Ascending aorta (tissue), 2 donors: Measurements from ENCODE around the gene FYB2. TPM values are rescaled to one million over a fixed set of nuclear protein-coding genes. Genes with fewer than 3 reads are reported as not detected.

ENCODE experiments used
- DNase-seq, 2 donors: peaks; one replicate each; pipeline ENCODE4 v3.0.0-alpha.2; 2019; ENCODE audit warnings: low spot score in 2 of 2
- H3K27ac ChIP-seq, 2 donors: fragments of 200-600 bp; sonication (generic); one replicate each; pipeline ENCODE4 v1.5.1; 2016 to 2017; ENCODE audit warnings: mild to moderate bottlenecking in 1 of 2
- H3K27me3 ChIP-seq: fragments of 200-600 bp; sonication (generic); one replicate; pipeline ENCODE4 v1.5.1; 2017
- H3K36me3 ChIP-seq, 2 donors: fragments of 200-600 bp; sonication (generic); one replicate each; pipeline ENCODE4 v1.5.1; 2016
- H3K4me1 ChIP-seq, 2 donors: fragments of 200-600 bp; sonication (generic); one replicate each; pipeline ENCODE4 v1.5.1; 2016 to 2017; ENCODE audit warnings: mild to moderate bottlenecking in 1 of 2
- H3K4me3 ChIP-seq, 2 donors: fragments of 200-600 bp; sonication (generic); one replicate each; pipeline ENCODE4 v1.5.1; 2016 to 2017; ENCODE audit warnings: mild to moderate bottlenecking in 1 of 2
- H3K9me3 ChIP-seq, 2 donors: fragments of 200-600 bp; sonication (generic); one replicate each; pipeline ENCODE4 v1.5.1; 2016
- CTCF ChIP-seq, 3 experiments: fragments of 200-600 bp in 2 of 3; fragments of 450-650 bp in 1 of 3; sonication (generic) in 2 of 3; IDR thresholded peaks; one replicate each; pipeline ENCODE4 v1.5.1; 2016 to 2019; ENCODE audit warnings: antibody characterized with exemption in 3 of 3, mild to moderate bottlenecking in 1 of 3, moderate library complexity in 1 of 3
- intact Hi-C: fragments of 100-400 bp; cut with DNase I; formaldehyde crosslinking; loops from one replicate; pipeline ENCODE4 v1.15.1; 2023
- total RNA-seq: library from RNA; depleted of rRNA; stranded (reverse); fragments of >200 nt; gene quantifications from one replicate; pipeline ENCODE4 v1.1.0, GENCODE V29; 2016

FYB2 gene
- total RNA-seq, 1 donor from 2014 or later, result not detected

DNA sequence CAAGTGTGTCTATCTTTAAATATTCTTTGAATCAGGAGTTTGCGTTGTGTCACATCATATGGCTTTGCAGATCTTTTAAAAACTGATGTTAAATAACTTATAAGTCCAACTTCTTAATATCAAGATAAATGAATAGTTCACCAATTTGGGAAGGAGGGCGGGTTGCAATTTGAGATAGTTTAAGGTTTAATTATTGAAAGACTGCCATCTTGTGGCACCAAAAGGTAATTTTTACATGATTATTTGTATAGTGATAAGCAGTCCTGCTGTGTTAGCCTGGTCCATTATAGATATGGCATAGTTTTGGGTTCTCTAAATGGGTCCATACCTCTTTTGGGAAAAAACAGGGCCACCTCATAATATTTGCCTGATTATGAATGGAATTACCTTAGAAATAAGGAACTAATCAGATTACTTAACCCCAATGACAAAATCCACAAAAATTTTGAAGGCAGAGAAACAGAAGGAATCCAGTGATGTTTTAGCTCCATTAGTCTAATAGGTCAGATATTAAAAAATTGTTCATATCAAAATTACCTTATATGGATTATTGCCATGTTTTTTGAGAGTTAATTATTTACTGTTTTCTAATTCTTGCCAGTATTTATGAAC is 109.8 kb downstream of the FYB2 start:
- intact Hi-C loops, result loop anchor here (1.0 kb wide), 1 partner anchor 1425 kb away; no protein-coding TSS in a partner anchor
- peak; percentile 26 to 56 (median 45) for TF ChIP-seq CTCF (IDR thresholded peaks at IDR 0.05)

GRCh38 chr1:56707379-56707778 is 111.8 kb downstream of the FYB2 start:
- no peak for DNase-seq
- Histone ChIP-seq H3K4me1 (no peaks in the 10 kb centered on the region), H3K36me3 (peaks cover 6 to 16% of the 10 kb centered on the region in 2 donors), H3K9me3 (peaks cover 0 to 8% of the 10 kb centered on the region in 2 donors), H3K4me3 (no peak overlapping the region), H3K27me3 (no peaks in the 10 kb centered on the region), H3K27ac (no peak overlapping the region)
- no peak for TF ChIP-seq CTCF (IDR thresholded peaks at IDR 0.05)
- intact Hi-C loops, result no loop called here

More for the DNA sequence above, 109.8 kb downstream of the FYB2 start:
- peaks cover 2 to 5% of the 10 kb centered on the region in 2 donors for H3K36me3 ChIP-seq
- no peak overlapping the region for H3K4me3 ChIP-seq
- no peaks in the 10 kb centered on the region for H3K27me3 ChIP-seq
- H3K9me3 ChIP-seq, result no peaks in the 10 kb centered on the region
- no peak overlapping the region for H3K27ac ChIP-seq
- no peaks in the 10 kb centered on the region for H3K4me1 ChIP-seq
- DNase-seq, result no peak

GRCh38 chr1:56703747-56704146 is 115.5 kb downstream of the FYB2 start:
- H3K4me3 ChIP-seq, result no peak overlapping the region
- H3K9me3 ChIP-seq, result peaks cover 0 to 8% of the 10 kb centered on the region in 2 donors
- no peak for DNase-seq
- no peak overlapping the region for H3K27ac ChIP-seq
- no peaks in the 10 kb centered on the region for H3K27me3 ChIP-seq
- no peaks in the 10 kb centered on the region for H3K4me1 ChIP-seq
- no peak for TF ChIP-seq CTCF (IDR thresholded peaks at IDR 0.05)
- H3K36me3 ChIP-seq, result peaks cover 6 to 17% of the 10 kb centered on the region in 2 donors
- intact Hi-C loops, result no loop called here

GRCh38 chr1:56696663-56697062 is 122.5 kb downstream of the FYB2 start:
- no peak for TF ChIP-seq CTCF (IDR thresholded peaks at IDR 0.05)
- peaks cover 0 to 4% of the 10 kb centered on the region in 2 donors for H3K36me3 ChIP-seq
- no peaks in the 10 kb centered on the region for H3K27me3 ChIP-seq
- intact Hi-C loops, result no loop called here
- no peak overlapping the region for H3K4me3 ChIP-seq
- no peak for DNase-seq
- H3K4me1 ChIP-seq, result no peaks in the 10 kb centered on the region
- H3K27ac ChIP-seq, result no peak overlapping the region
- no peaks in the 10 kb centered on the region for H3K9me3 ChIP-seq

DNA sequence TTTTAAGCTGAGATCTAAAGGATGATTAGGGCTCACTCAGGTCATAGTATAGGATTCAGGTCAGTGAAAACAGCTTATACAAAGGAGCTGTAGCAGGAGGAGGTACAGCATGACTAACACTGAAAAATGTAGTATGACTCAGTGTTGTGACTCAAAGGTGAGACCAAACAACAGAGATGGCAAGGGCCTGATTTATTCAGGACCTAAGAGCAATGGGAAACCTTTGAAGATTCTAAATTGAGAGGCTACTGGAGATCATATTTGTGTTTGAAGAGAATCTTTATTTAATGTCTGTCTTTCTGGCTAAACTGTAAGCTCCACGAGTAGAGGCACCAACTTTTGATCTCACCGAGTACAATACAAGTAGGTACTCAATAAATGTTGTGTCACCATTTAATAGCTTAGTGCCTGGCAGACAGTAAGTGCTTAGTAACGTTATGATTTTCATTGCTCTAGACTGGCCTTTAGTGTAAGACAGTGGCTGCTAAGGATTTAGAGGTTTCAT is 130.6 kb downstream of the FYB2 start:
- Histone ChIP-seq H3K9me3 (no peaks in the 10 kb centered on the region), H3K27me3 (no peaks in the 10 kb centered on the region), H3K4me1 (no peaks in the 10 kb centered on the region), H3K4me3 (no peak overlapping the region), H3K36me3 (no peaks in the 10 kb centered on the region), H3K27ac (no peak overlapping the region)
- TF ChIP-seq CTCF (IDR thresholded peaks at IDR 0.05), result no peak
- intact Hi-C loops, result no loop called here
- DNase-seq, result no peak
